HepG2 (cell line): ENCODE measurements around the gene MGA. TPM values are rescaled to one million over a fixed set of nuclear protein-coding genes. Genes with fewer than 3 reads are reported as not detected.

Source experiments
- ATAC-seq: fragments of 200-7000 bp; cut with Tn5 transposase; 3 replicates; pipeline ENCODE4 v1.9.1; 2020; ENCODE audit warnings: mild to moderate bottlenecking, moderate library complexity
- BruUV-seq: library from RNA; stranded (reverse); fragments of 400-500 nt; replicated peaks from 2 replicates; lab custom pipeline; 2021; lab: Mats Ljungman, UMichigan
- CTCF ChIA-PET: fragments of 300-600 bp; formaldehyde crosslinking; extraction: SDS; loops from one replicate; lab custom pipeline; 2021; ENCODE audit warnings: low total read pairs, inconsistent platforms, low intra/inter-chr PET ratio; lab: Yijun Ruan, JAX
- POLR2A ChIA-PET: fragments of 350-600 bp; sonication (Branson Sonifier 250); formaldehyde crosslinking; loops from one replicate; lab custom pipeline; 2020; ENCODE audit warnings: antibody characterized with exemption, inconsistent platforms; lab: Yijun Ruan, JAX
- DNase-seq: peaks from one replicate; pipeline ENCODE4 v3.0.0-alpha.2; 2015; ENCODE audit warnings: low spot score
- FAIRE-seq: peaks from 3 replicates; lab custom pipeline; 2011; peaks lifted over from hg19 to GRCh38; lab: Jason Lieb, UNC
- H2AFZ ChIP-seq: one replicate; pipeline ENCODE4 v1.6.1; 2011; ENCODE audit warnings: low read length, inconsistent platforms
- H3K27ac ChIP-seq: fragments of 300-600 bp; 3 replicates; pipeline ENCODE4 v1.8.0; 2011; ENCODE audit warnings: mixed run types, mild to moderate bottlenecking, mixed read lengths, low read length, inconsistent platforms; ENCODE audit not compliant: insufficient read depth; ENCODE audit errors: extremely low read length
- H3K27me3 ChIP-seq, 2 experiments: fragments of 200-600 bp in 1 of 2; 2 replicates in 1 of 2; 3 replicates in 1 of 2; pipeline versions ENCODE4 v1.6.0 to v1.8.0; 2011; ENCODE audit warnings: low read length in 2 of 2, mild to moderate bottlenecking in 2 of 2, moderate library complexity in 2 of 2, inconsistent platforms in 1 of 2; ENCODE audit not compliant: insufficient read depth in 2 of 2, control insufficient read depth in 1 of 2
- H3K36me3 ChIP-seq, 2 experiments: fragments of 200-600 bp in 1 of 2; replicated peaks in 1 of 2; 2 replicates in 1 of 2; 3 replicates in 1 of 2; pipeline versions ENCODE4 v1.5.1 to v1.8.0; 2011; ENCODE audit warnings: low read length in 2 of 2, inconsistent platforms in 1 of 2; ENCODE audit not compliant: insufficient read depth in 2 of 2, control insufficient read depth in 1 of 2
- H3K4me1 ChIP-seq: 2 replicates; pipeline ENCODE4 v1.5.1; 2012; ENCODE audit warnings: low read length, inconsistent platforms; ENCODE audit not compliant: insufficient read depth
- H3K4me2 ChIP-seq: 2 replicates; pipeline ENCODE4 v1.6.0; 2011; ENCODE audit warnings: low read depth, low read length, inconsistent platforms
- H3K4me3 ChIP-seq, 3 experiments: fragments of 200-600 bp in 1 of 3; sonication (generic), shearing (Covaris generic) in 1 of 3; replicated peaks in 1 of 3; 2 replicates each; pipeline ENCODE4 v1.5.1; 2011 to 2016; ENCODE audit warnings: low read length in 3 of 3, inconsistent platforms in 2 of 3, low read depth in 2 of 3, mild to moderate bottlenecking in 2 of 3, control low read depth in 1 of 3, mixed read lengths in 1 of 3; ENCODE audit not compliant: insufficient read depth in 1 of 3
- H3K79me2 ChIP-seq: one replicate; pipeline ENCODE4 v1.6.1; 2011; ENCODE audit warnings: low read length, inconsistent platforms; ENCODE audit not compliant: insufficient read depth
- H3K9ac ChIP-seq: 2 replicates; pipeline ENCODE4 v1.6.0; 2011; ENCODE audit warnings: mild to moderate bottlenecking, low read depth, low read length, inconsistent platforms; ENCODE audit not compliant: insufficient read depth
- H3K9me3 ChIP-seq: 2 replicates; pipeline ENCODE4 v1.5.1; 2012; ENCODE audit warnings: mild to moderate bottlenecking, low read length
- H4K20me1 ChIP-seq: 2 replicates; pipeline ENCODE4 v1.6.0; 2011; ENCODE audit warnings: inconsistent platforms, mild to moderate bottlenecking, low read length, moderate library complexity; ENCODE audit not compliant: insufficient read depth
- ELF4 ChIP-seq: sonication (generic); formaldehyde crosslinking; IDR thresholded peaks from 2 replicates; pipeline ENCODE4 v1.5.0; 2020; ENCODE audit warnings: missing genetic modification reagents, mild to moderate bottlenecking, moderate library complexity, borderline replicate concordance
- KLF12 ChIP-seq: sonication (generic); formaldehyde crosslinking; IDR thresholded peaks from 2 replicates; pipeline ENCODE4 v1.4.0; 2020; ENCODE audit warnings: missing genetic modification reagents, borderline replicate concordance
- SIX4 ChIP-seq: sonication (generic); formaldehyde crosslinking; IDR thresholded peaks from 2 replicates; pipeline ENCODE4 v1.4.0; 2020; ENCODE audit warnings: missing genetic modification reagents
- ZBTB7A ChIP-seq: sonication (generic); formaldehyde crosslinking; IDR thresholded peaks from 2 replicates; pipeline ENCODE4 v1.8.0; 2022; ENCODE audit warnings: mild to moderate bottlenecking, missing genetic modification reagents
- ZNF546 ChIP-seq: sonication (generic); formaldehyde crosslinking; conservative IDR thresholded peaks from 2 replicates; pipeline ENCODE4 v1.8.1; 2023; ENCODE audit warnings: mild to moderate bottlenecking, missing genetic modification reagents
- ZNF839 ChIP-seq: sonication (generic); formaldehyde crosslinking; IDR thresholded peaks from 2 replicates; pipeline ENCODE4 v1.4.0; 2020; ENCODE audit warnings: missing genetic modification reagents, mild to moderate bottlenecking, borderline replicate concordance
- WGBS: methylation state at CpG from one replicate; pipeline ENCODE4 v1.1.6; 2017; ENCODE audit warnings: low lambda C conversion rate; 5-methylcytosine and 5-hydroxymethylcytosine counted together
- in situ Hi-C: cut with HindIII; loops from 2 replicates; pipeline ENCODE4 v1.10.0; 2017; ENCODE audit warnings: low pct_unique_long_range_greater_than_20kb; ENCODE audit not compliant: extremely low pct_ligation_motif_present
- intact Hi-C: fragments of 100-400 bp; cut with micrococcal nuclease; formaldehyde crosslinking; loops from one replicate; pipeline ENCODE4 v1.10.0; 2022; ENCODE audit not compliant: unreplicated experiment
- polyA plus RNA-seq, 8 experiments: library from polyadenylated mRNA; depleted of rRNA in 3 of 8; stranded (reverse) in 7 of 8; unstranded in 1 of 8; fragments of >200 nt; fragmentation: Illumina TruSeq in 4 of 8; extraction: Trizol in 4 of 8; gene quantifications; 2 replicates each; pipeline versions ENCODE4 v1.2.1 to v1.2.3, GENCODE V29; 2011 to 2016; ENCODE audit warnings: low read depth in 4 of 8, missing spikeins in 1 of 8, mixed read lengths in 1 of 8; ENCODE audit not compliant: insufficient read depth in 1 of 8
- total RNA-seq, 5 experiments: library from RNA; depleted of rRNA; stranded (reverse); fragments of >200 nt; fragmentation: Illumina TruSeq; extraction: Trizol; gene quantifications; 2 replicates each; pipeline ENCODE4 v1.2.3, GENCODE V29; 2016; ENCODE audit warnings: low read depth in 1 of 5
- TF ChIP-seq, protein P1 (sequence below): sonication (generic); formaldehyde crosslinking; conservative IDR thresholded peaks from 2 replicates; pipeline ENCODE4 v1.5.0; 2020; ENCODE audit warnings: missing genetic modification reagents
- TF ChIP-seq, protein P2 (sequence below): sonication (generic); formaldehyde crosslinking; conservative IDR thresholded peaks from 2 replicates; pipeline ENCODE4 v1.8.1; 2023; ENCODE audit warnings: missing genetic modification reagents
- TF ChIP-seq, protein P3 (sequence below): sonication (generic); formaldehyde crosslinking; IDR thresholded peaks from 2 replicates; pipeline ENCODE4 v1.4.0; 2020; ENCODE audit warnings: missing genetic modification reagents

Gene MGA
- total and polyA plus RNA-seq, 2 of the 13 experiments (the other 11 are each of a cell fraction or from before 2014, with no cell fraction given), result 5.3 to 59.0 TPM

DNA sequence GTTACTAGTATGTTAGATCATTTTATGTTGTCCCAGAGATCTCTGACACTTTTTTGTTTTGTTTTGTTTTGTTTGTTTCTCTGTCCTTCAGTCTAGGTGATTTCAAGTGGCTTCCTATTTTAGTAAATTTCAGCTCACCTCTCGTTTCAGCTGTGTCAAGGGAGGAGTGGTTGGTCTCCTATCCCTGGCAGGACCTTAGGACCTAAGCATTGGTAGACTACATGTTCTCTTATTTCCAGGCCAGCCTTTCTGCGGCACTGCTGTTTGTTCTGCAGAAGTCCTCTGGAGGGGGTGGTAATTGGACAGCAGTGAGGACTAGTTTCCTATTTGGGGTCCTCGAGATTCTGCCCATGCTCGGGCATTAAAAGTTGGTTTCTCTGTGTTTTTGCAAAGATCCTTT, 31.8 kb downstream of the MGA start (continued):
- TF ChIP-seq, protein P1, sequence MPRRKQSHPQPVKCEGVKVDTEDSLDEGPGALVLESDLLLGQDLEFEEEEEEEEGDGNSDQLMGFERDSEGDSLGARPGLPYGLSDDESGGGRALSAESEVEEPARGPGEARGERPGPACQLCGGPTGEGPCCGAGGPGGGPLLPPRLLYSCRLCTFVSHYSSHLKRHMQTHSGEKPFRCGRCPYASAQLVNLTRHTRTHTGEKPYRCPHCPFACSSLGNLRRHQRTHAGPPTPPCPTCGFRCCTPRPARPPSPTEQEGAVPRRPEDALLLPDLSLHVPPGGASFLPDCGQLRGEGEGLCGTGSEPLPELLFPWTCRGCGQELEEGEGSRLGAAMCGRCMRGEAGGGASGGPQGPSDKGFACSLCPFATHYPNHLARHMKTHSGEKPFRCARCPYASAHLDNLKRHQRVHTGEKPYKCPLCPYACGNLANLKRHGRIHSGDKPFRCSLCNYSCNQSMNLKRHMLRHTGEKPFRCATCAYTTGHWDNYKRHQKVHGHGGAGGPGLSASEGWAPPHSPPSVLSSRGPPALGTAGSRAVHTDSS (CRISPR knock-in tag), result no peak
- TF ChIP-seq SIX4 (CRISPR knock-in tag) (no peak), ZNF839 (no peak), KLF12 (CRISPR knock-in tag) (no peak), ELF4 (CRISPR knock-in tag) (no peak), ZBTB7A (no peak), ZNF546 (CRISPR knock-in tag) (no peak)
- TF ChIP-seq, protein P2, sequence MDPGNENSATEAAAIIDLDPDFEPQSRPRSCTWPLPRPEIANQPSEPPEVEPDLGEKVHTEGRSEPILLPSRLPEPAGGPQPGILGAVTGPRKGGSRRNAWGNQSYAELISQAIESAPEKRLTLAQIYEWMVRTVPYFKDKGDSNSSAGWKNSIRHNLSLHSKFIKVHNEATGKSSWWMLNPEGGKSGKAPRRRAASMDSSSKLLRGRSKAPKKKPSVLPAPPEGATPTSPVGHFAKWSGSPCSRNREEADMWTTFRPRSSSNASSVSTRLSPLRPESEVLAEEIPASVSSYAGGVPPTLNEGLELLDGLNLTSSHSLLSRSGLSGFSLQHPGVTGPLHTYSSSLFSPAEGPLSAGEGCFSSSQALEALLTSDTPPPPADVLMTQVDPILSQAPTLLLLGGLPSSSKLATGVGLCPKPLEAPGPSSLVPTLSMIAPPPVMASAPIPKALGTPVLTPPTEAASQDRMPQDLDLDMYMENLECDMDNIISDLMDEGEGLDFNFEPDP (CRISPR knock-in tag), result no peak

DNA sequence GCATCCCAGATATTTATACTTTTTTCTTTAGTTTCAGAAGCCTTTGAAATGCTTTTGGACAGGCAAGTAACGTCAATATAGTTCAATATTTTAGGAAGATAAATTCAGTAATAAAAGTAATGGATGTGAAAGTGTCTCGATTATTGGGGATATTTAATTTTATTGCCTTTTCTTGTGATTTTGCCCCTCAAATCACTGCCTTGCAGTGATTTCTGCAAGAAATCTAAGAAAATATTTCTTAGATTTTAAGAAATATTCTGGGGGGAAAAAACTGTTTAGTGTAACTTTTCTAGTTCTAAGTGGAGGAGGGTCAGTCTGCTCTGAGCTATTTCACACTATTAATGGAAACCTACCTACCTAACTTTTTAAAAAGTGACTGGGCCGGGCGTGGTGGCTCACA, 33.6 kb downstream of the MGA start:
- WGBS, result 94% methylated on average over 4 of the region's 4 CpGs
- POLR2A ChIA-PET, result no interaction called here
- no peak overlapping the region for H3K9ac ChIP-seq
- H3K79me2 ChIP-seq, result peaks cover 74% of the 10 kb centered on the region
- in situ Hi-C loops, result no loop called here
- H3K4me3 ChIP-seq, result no peak overlapping the region
- BruUV-seq, result no TSS peak
- H3K9me3 ChIP-seq, result no peaks in the 10 kb centered on the region
- H3K27me3 ChIP-seq, result no peaks in the 10 kb centered on the region
- TF ChIP-seq, protein P3, sequence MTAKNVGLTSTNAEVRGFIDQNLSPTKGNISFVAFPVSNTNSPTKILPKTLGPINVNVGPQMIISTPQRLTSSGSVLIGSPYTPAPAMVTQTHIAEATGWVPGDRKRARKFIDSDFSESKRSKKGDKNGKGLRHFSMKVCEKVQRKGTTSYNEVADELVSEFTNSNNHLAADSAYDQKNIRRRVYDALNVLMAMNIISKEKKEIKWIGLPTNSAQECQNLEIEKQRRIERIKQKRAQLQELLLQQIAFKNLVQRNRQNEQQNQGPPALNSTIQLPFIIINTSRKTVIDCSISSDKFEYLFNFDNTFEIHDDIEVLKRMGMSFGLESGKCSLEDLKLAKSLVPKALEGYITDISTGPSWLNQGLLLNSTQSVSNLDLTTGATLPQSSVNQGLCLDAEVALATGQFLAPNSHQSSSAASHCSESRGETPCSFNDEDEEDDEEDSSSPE (CRISPR knock-in tag), result no peak
- H2AFZ ChIP-seq, result no peak overlapping the region
- CTCF ChIA-PET, result no interaction called here
- H3K4me1 ChIP-seq, result peaks cover 32% of the 10 kb centered on the region
- no peak for FAIRE-seq
- intact Hi-C loops, result no loop called here
- H3K4me2 ChIP-seq, result no peak overlapping the region
- ATAC-seq, result no peak
- DNase-seq, result no peak
- peaks cover 2 to 20% of the 10 kb centered on the region in 2 experiments; a peak in 4 of 5 replicates for H3K36me3 ChIP-seq
- no peak overlapping the region for H3K27ac ChIP-seq
- peaks cover 10% of the 10 kb centered on the region for H4K20me1 ChIP-seq
